C4-2B (cell line): ENCODE measurements around the gene FGFBP2.

ENCODE experiments used
- H3K27ac ChIP-seq: fragments of 450-650 bp; 2 replicates; pipeline ENCODE4 v1.5.1; 2017
- ZFX ChIP-seq: fragments of 450-650 bp; IDR thresholded peaks from 2 replicates; pipeline ENCODE4 v1.6.1; 2017
- TF ChIP-seq, protein P1 (sequence below): fragments of 450-650 bp; conservative IDR thresholded peaks from 2 replicates; pipeline ENCODE4 v1.5.1; 2017; ENCODE audit warnings: mild to moderate bottlenecking

FGFBP2 gene, protein sequence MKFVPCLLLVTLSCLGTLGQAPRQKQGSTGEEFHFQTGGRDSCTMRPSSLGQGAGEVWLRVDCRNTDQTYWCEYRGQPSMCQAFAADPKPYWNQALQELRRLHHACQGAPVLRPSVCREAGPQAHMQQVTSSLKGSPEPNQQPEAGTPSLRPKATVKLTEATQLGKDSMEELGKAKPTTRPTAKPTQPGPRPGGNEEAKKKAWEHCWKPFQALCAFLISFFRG

DNA sequence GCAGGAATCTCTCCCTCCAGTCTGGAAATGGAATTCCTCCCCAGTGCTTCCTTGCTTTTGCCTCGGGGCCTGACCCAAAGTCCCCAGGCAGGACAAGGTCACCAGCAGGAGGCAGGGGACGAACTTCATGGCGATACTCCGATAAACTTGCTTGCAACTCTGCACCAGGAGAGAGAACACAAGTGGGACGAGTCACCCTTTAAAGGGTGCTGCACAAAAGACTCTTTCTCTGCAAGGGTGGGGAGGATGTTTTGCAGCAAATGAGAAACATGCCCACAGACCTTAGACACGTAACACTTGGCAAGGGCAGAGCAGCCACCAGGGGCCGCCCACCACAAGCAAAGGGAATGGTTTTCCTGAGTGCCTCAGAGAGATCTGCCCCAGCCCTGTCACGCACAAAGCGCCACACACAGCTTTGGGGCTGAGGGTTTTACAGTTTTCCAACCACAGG lies at the start of gene FGFBP2:
FGFBP2 (minus strand) TSS at position 175 of the 451 bp plus-strand sequence; CDS start at position 129, 46 bp downstream.
- no peak for TF ChIP-seq ZFX
- TF ChIP-seq, protein P1, sequence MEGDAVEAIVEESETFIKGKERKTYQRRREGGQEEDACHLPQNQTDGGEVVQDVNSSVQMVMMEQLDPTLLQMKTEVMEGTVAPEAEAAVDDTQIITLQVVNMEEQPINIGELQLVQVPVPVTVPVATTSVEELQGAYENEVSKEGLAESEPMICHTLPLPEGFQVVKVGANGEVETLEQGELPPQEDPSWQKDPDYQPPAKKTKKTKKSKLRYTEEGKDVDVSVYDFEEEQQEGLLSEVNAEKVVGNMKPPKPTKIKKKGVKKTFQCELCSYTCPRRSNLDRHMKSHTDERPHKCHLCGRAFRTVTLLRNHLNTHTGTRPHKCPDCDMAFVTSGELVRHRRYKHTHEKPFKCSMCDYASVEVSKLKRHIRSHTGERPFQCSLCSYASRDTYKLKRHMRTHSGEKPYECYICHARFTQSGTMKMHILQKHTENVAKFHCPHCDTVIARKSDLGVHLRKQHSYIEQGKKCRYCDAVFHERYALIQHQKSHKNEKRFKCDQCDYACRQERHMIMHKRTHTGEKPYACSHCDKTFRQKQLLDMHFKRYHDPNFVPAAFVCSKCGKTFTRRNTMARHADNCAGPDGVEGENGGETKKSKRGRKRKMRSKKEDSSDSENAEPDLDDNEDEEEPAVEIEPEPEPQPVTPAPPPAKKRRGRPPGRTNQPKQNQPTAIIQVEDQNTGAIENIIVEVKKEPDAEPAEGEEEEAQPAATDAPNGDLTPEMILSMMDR: peak; percentile 32
- H3K27ac ChIP-seq: no peak within 1 kb of the TSS

DNA sequence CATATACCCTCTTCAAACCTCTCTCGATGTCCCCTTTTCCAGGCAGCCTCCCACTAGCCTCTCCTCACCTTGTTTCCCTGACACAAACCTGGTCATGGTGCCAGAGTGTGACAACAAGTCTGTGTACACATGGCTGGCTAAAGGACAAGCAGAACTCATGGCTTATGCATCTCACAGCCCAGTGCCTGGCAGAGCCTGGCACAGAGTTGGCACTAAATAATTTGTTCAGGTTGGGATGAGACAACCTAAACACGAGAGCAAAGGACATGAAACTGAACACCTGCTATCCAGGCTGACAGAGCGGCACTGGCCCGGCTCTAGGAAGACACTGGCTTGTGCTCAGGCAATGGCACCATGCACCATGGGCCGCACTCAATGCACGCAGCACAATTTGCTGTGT lies 48.2 kb upstream of the FGFBP2 start:
- no peak overlapping the region for H3K27ac ChIP-seq
- TF ChIP-seq, protein P1: no peak
- no peak for TF ChIP-seq ZFX

DNA sequence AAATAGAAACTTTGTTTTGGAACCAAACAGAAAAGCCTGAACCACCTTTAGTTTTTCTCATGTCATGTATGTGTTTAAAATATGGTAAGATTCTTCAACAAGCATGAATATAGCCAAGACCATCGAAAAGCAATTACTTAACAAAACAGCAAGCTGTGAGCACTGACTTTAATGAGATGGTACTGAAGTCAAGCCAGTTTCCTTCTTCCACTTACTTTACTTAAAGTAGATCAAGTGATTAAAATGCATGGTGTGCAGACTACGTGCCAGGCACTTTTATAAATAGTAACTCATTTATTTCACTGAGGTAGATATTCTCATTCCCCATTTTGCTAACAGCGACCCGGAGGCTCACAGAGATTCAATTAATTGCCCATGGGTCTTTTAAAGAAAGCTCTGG lies 46.2 kb upstream of the FGFBP2 start:
- no peak for TF ChIP-seq ZFX
- TF ChIP-seq, protein P1: no peak
- no peak overlapping the region for H3K27ac ChIP-seq

DNA sequence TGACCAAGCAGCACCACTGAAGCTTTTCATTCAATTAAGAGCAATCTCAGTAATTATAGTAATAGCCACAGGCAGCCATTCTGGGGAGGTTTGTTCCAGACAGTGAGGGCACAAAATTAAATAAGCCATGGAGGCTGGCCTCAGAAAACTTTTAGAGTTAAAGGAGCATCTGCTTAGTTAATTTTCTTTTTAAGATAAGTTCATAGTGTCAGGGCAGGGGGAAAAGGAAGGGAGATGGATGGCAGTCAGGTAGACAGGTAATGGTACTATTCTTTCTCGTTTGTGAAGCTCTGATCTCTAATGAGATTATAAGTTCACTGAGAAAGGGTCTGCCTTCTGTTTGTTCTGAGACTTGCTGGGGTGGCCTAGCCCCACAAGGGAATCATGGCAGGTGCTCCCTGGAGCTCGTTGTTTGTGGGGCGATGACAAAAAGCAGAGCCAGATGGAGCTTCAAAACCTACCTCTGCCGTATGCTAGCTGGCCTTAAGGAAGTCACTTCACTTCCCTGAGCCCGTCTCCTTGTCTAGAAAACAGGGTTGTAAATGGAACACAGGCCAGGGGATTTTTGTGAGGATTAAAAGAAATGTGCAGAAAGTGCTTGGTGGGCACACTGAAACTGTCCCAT lies 44.6 kb upstream of the FGFBP2 start:
- TF ChIP-seq, protein P1: no peak
- TF ChIP-seq ZFX: no peak
- no peak overlapping the region for H3K27ac ChIP-seq

DNA sequence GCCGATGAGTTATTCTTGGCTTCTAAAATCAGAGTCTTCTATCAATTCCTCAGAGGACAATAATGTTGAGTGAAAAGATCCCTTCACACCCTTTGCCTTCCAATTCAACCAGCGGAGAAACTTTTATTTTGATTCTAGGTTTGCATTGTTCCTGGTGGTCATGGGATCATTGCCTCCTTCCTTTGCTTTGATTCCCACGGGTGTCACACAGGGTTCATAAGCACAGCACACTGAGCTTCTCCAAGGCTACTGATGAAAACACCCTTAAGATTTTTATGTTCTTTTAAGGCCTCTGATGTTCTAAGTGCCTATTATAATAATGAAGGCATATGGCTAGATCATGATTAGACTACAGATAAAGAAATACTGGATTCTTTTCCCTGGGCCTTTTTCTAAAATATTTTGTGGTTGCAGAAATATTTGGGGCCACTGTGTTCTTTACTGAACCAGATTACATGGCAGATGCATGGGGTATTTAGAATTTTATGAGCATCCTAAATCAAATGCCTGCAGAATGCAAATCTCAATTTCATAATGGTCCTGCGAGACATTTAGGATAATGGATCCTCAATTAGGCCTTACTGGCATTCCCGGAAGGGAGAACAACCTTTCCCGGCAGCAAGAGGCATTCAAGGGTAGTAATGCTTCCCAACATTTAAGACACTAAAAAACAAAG lies 43.9 kb upstream of the FGFBP2 start:
- no peak overlapping the region for H3K27ac ChIP-seq
- TF ChIP-seq, protein P1: no peak
- no peak for TF ChIP-seq ZFX

DNA sequence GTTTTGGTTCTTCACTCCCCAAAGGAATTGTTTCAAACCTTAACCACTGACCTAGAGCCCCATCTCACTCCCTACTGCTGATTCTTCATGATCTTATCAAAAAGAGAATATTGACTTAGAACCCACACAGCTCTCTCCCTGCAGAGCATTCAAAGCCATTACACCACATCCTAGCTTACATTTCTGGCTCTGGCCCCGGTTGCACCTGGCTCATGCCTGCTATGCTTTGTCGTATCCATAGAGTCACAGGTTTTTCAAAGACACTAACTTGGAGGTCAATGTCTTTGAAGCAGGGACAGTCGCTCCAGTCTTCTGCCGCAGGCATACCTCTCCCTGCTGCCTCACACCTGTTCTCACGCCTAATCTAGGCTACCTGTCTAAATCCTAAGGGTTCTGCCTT lies 42.7 kb upstream of the FGFBP2 start:
- TF ChIP-seq, protein P1: no peak
- TF ChIP-seq ZFX: no peak
- no peak overlapping the region for H3K27ac ChIP-seq

DNA sequence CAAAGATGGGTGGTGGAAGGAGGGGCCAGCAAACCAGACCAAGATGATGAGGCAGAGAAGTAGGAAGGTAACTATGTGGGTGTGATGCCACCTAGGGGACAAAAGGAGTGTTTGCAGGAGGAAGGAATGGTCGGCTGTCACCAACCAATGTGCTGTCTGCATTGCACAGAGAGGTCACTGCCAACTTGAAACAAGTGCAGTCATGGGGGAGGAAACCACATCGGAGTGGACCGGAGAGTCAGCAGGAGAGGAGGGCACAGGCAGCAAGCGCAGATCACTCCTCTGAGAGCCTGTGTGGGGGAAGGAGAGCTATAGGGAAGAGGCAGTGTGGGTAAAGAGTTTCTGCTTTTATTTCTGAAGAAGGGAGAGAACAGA lies 38.5 kb upstream of the FGFBP2 start:
- H3K27ac ChIP-seq: no peak overlapping the region

More for the DNA sequence above, 38.5 kb upstream of the FGFBP2 start:
- TF ChIP-seq ZFX: no peak
- TF ChIP-seq, protein P1: peak; percentile 82
